Activated CD4-positive, alpha-beta T cell treated with anti-CD3 and anti-CD28 coated beads, Interleukin-2, amount 50 U/mL, for 4 hours (primary cell): ENCODE measurements around the gene PDE6G.
A peak's percentile ranks its signal among the peaks of the same experiment; 100 is the strongest.

Experiments
- DNase-seq, 2 experiments: peaks; one replicate each; pipeline ENCODE4 v3.0.0-alpha.2; 2020

PDE6G gene

GRCh38 chr17:81656118-81656743 is at the start of gene PDE6G:
PDE6G (minus strand) TSS chr17:81656542; CDS start chr17:81653305, 3,237 bp downstream.
- DNase-seq = no peak

- DNase-seq = no peak
Observed at GRCh38 chr17:81705518-81706231, 49.3 kb upstream of the PDE6G start.

- DNase-seq = no peak
Observed at GRCh38 chr17:81703747-81704654, 47.7 kb upstream of the PDE6G start.

GRCh38 chr17:81702934-81703746 is 46.8 kb upstream of the PDE6G start, which contains the start of gene MRPL12:
MRPL12 (plus strand) TSS chr17:81703367; CDS start chr17:81703502, 135 bp downstream.
- peak; percentile 78 to 81 for DNase-seq

GRCh38 chr17:81701288-81702071 is 45.1 kb upstream of the PDE6G start:
- DNase-seq = no peak

DNA sequence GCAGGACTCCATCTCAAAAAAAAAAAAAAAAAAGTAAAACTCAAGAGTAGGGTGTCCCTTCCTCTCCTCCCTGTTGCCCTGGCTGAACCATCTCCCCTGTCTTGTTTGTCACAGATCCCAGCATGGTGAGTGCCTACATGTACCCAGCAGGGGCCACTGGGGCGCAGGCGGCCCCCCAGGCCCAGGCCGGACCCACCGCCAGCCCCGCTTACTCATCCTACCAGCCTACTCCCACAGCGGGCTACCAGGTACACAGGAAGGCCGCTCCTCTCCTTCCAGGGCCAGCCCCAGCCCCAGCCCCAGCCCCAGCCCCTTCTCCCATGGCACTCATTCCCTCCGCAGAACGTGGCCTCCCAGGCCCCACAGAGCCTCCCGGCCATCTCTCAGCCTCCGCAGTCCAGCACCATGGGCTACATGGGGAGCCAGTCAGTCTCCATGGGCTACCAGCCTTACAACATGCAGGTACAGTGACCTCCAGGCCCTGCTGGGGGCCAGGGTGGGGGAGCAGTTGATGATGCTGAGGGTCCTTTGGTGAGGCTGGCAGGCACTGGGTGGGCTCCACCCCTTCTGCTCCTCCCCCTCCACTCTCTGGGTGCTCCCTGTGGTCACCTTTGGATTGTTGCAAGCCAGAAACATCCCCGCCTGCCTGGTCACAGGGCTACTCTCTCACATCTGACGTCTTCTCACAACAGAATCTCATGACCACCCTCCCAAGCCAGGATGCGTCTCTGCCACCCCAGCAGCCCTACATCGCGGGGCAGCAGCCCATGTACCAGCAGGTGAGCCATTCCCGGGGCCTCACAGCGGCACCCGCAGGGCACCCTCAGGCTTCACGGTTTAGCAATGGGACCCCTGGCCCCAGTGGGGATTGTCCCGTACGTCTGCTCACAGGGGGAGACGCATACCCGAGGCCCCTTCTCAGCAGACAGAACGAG is 44.3 kb upstream of the PDE6G start:
- DNase-seq = no peak

- no peak for DNase-seq
Observed at GRCh38 chr17:81697261-81698044, 41.1 kb upstream of the PDE6G start.

- no peak for DNase-seq
Observed at GRCh38 chr17:81696218-81696941, 40.0 kb upstream of the PDE6G start.

GRCh38 chr17:81695801-81696200 is 39.5 kb upstream of the PDE6G start:
- DNase-seq = no peak

DNA sequence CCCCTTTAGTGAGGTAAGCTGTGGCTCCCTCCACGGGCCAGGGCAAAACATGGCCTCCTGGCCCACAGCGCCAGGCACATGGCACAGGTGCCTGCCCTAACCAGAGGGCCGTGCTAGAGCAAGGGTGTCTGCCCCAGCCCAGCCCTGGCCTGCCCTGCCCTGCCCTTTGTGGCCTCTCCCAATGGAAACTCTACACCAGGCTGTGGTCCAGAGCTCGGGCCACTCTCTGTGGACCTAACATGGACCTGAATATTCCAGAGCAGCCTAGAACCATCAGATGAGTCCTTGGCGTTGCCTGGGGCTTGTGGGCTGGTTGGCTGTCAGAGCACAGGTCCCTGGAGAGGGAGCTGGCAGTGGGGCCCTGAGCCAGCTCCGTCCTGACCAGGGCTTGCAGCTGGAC is 38.9 kb upstream of the PDE6G start:
- DNase-seq = no peak

- DNase-seq = no peak
Observed at GRCh38 chr17:81694810-81695209, 38.5 kb upstream of the PDE6G start.

DNA sequence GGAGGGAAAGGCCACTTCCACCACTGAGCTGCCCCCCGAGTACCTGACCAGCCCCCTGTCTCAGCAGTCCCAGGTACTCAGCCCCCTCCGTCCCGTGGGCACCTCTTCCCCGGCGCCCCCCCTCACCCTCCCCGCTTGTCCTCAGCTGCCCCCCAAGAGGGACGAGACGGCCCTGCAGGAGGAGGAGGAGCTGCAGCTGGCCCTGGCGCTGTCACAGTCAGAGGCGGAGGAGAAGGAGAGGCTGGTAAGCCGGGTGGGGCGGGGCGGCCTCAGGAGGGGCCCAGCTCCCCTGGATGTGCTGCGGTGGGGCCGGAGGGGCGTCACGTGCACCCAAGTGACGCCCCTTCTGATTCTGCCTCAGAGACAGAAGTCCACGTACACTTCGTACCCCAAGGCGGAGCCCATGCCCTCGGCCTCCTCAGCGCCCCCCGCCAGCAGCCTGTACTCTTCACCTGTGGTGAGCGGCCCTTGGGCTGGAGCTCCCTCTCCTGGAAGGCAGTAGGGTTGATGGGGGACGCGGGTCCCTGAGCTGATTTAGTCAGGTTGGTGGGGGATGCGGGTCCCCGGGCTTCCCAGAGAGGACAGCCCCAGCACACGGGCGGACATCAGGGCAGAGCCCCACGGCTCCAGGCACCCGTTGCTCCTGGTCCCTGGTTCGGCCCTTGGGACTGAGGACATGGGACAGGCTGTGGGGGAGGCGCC is 37.3 kb upstream of the PDE6G start:
- DNase-seq = no peak

DNA sequence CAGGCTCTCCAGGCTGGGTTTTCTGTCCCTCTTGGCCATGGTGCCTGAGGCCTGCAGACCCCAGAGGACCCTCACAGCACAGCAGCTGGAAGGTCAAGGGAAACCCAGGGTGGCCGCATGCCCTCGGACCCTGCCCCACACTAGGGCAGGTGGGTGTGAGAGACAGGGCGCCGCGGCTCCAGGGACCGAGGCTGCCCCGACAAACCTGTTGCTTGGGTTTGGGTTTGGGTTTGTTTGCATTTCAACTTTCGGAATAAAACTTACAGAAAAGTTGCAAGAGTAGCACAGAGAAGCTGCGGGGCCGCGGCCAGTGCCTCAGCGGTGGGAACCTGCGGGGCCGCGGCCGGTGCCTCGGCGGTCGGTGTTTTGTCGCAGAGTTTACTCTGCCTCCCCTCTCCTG is 35.3 kb upstream of the PDE6G start:
- no peak for DNase-seq

DNA sequence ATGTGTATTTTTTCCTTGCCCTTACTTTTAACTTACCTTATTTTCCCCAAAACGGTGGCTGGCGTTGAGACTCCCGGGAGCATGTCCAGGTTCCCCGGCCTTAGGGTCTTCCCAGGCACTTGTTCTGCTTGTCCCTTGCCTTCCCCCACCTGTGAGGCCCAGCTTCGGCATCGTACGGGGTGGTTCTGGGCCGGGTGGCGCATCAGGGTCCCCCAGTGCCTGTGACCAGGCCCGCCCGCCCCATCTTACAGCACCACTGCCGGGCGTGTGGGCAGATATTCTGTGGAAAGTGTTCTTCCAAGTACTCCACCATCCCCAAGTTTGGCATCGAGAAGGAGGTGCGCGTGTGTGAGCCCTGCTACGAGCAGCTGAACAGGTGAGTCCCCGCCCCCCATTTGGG is 34.9 kb upstream of the PDE6G start:
- no peak for DNase-seq

- no peak for DNase-seq
Observed at GRCh38 chr17:81690549-81690948, 34.2 kb upstream of the PDE6G start.

- DNase-seq = no peak
Observed at GRCh38 chr17:81690066-81690465, 33.7 kb upstream of the PDE6G start.

GRCh38 chr17:81688616-81689015 is 32.3 kb upstream of the PDE6G start:
- DNase-seq = no peak

DNA sequence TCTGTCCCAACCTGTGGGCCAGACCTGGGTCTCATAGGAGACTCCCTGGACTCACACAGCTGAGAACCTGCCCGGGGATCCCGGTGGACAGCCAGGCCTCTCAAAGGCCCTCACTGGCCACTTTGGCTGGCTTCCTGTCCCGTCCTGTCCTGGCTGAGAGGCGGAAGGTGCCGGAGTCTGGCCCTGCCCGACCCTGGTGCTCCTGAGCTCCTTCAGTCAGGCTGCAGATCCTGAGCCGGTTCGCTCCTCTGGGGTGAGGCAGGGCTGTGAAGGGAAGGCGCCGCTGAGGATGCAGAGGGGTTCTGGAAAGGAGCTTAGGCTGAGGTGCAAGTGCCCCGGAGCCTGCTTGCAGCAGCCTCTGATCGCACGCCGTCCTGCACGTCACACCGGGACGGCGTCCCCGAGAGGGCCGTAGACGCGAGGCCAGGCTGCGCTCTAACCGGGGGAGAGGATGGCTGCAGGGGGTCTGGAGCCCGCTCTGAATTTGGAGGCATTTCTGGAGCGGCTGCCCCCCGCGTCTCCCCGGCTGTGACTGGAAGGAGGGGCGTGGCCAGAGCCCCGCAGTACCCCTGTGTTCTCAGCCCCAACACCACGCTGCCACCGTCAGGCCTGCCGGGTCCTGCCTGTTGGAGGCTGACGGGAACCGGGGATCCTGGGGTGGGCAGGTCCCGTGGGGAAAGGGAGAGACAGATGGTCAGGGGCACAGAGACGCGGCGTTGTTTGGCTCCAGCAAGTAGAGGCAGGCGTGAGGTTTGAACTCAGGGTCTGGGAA is 31.6 kb upstream of the PDE6G start:
- no peak for DNase-seq
